Measurements from ENCODE around the gene TRIM8.

Gene TRIM8

GRCh38 chr10:102616066-102616770 lies 28.1 kb upstream of the TRIM8 start:
- H3K36me3 ChIP-seq (ENCODE audit: control insufficient read depth, insufficient read depth, low read length, severe bottlenecking), result peaks cover 33% of the 10 kb centered on the region
- H3K4me1 ChIP-seq (ENCODE audit: control insufficient read depth, insufficient read depth, low read length), result peaks cover 64% of the 10 kb centered on the region
- no peak overlapping the region for H3K4me3 ChIP-seq (ENCODE audit: low read length)
- no peak overlapping the region for H3K9ac ChIP-seq (ENCODE audit: low read length)
- no peaks in the 10 kb centered on the region for H3K9me3 ChIP-seq (ENCODE audit: control insufficient read depth, low read length)
- no peak for DNase-seq (ENCODE audit: low read depth)
- no peaks in the 10 kb centered on the region for H3K27me3 ChIP-seq (replicated peaks; ENCODE audit: control insufficient read depth, insufficient read depth, low read length)

GRCh38 chr10:102617041-102617440 lies 27.2 kb upstream of the TRIM8 start:
- Histone ChIP-seq H3K27me3 (replicated peaks; ENCODE audit: control insufficient read depth, insufficient read depth, low read length) (no peaks in the 10 kb centered on the region), H3K9me3 (ENCODE audit: control insufficient read depth, low read length) (no peaks in the 10 kb centered on the region), H3K4me1 (ENCODE audit: control insufficient read depth, insufficient read depth, low read length) (peaks cover 64% of the 10 kb centered on the region), H3K4me3 (ENCODE audit: low read length) (no peak overlapping the region), H3K9ac (ENCODE audit: low read length) (no peak overlapping the region), H3K36me3 (ENCODE audit: control insufficient read depth, insufficient read depth, low read length, severe bottlenecking) (peaks cover 33% of the 10 kb centered on the region)
- no peak for DNase-seq (ENCODE audit: low read depth)

GRCh38 chr10:102617816-102618215 lies 26.5 kb upstream of the TRIM8 start:
- Histone ChIP-seq H3K9ac (ENCODE audit: low read length) (no peak overlapping the region), H3K4me1 (ENCODE audit: control insufficient read depth, insufficient read depth, low read length) (peaks cover 59% of the 10 kb centered on the region), H3K9me3 (ENCODE audit: control insufficient read depth, low read length) (no peaks in the 10 kb centered on the region), H3K4me3 (ENCODE audit: low read length) (no peak overlapping the region), H3K27me3 (replicated peaks; ENCODE audit: control insufficient read depth, insufficient read depth, low read length) (no peaks in the 10 kb centered on the region), H3K36me3 (ENCODE audit: control insufficient read depth, insufficient read depth, low read length, severe bottlenecking) (peaks cover 33% of the 10 kb centered on the region)
- no peak for DNase-seq (ENCODE audit: low read depth)

- H3K4me1 ChIP-seq (ENCODE audit: control insufficient read depth, insufficient read depth, low read length), result peaks cover 53% of the 10 kb centered on the region
- no peaks in the 10 kb centered on the region for H3K27me3 ChIP-seq (replicated peaks; ENCODE audit: control insufficient read depth, insufficient read depth, low read length)
- peaks cover 33% of the 10 kb centered on the region for H3K36me3 ChIP-seq (ENCODE audit: control insufficient read depth, insufficient read depth, low read length, severe bottlenecking)
- H3K9ac ChIP-seq (ENCODE audit: low read length), result peak overlapping the region; percentile 15
- H3K4me3 ChIP-seq (ENCODE audit: low read length), result no peak overlapping the region
- no peaks in the 10 kb centered on the region for H3K9me3 ChIP-seq (ENCODE audit: control insufficient read depth, low read length)
- DNase-seq (ENCODE audit: low read depth), result no peak
These were observed 24.8 kb upstream of the TRIM8 start for GRCh38 chr10:102619281-102619981.

- DNase-seq (ENCODE audit: low read depth), result no peak
- Histone ChIP-seq H3K9me3 (ENCODE audit: control insufficient read depth, low read length) (no peaks in the 10 kb centered on the region), H3K9ac (ENCODE audit: low read length) (peak overlapping the region; percentile 30), H3K36me3 (ENCODE audit: control insufficient read depth, insufficient read depth, low read length, severe bottlenecking) (peaks cover 30% of the 10 kb centered on the region), H3K4me1 (ENCODE audit: control insufficient read depth, insufficient read depth, low read length) (peaks cover 61% of the 10 kb centered on the region), H3K27me3 (replicated peaks; ENCODE audit: control insufficient read depth, insufficient read depth, low read length) (no peaks in the 10 kb centered on the region), H3K4me3 (ENCODE audit: low read length) (no peak overlapping the region)
These were observed 24.1 kb upstream of the TRIM8 start for GRCh38 chr10:102620138-102620590.

GRCh38 chr10:102620591-102621442 lies 23.5 kb upstream of the TRIM8 start:
- H3K9me3 ChIP-seq (ENCODE audit: control insufficient read depth, low read length), result no peaks in the 10 kb centered on the region
- H3K4me3 ChIP-seq (ENCODE audit: low read length), result no peak overlapping the region
- peaks cover 27% of the 10 kb centered on the region for H3K36me3 ChIP-seq (ENCODE audit: control insufficient read depth, insufficient read depth, low read length, severe bottlenecking)
- H3K4me1 ChIP-seq (ENCODE audit: control insufficient read depth, insufficient read depth, low read length), result peaks cover 62% of the 10 kb centered on the region
- H3K27me3 ChIP-seq (replicated peaks; ENCODE audit: control insufficient read depth, insufficient read depth, low read length), result no peaks in the 10 kb centered on the region
- peak overlapping the region; percentile 30 for H3K9ac ChIP-seq (ENCODE audit: low read length)
- no peak for DNase-seq (ENCODE audit: low read depth)

- Histone ChIP-seq H3K4me3 (ENCODE audit: low read length) (no peak overlapping the region), H3K4me1 (ENCODE audit: control insufficient read depth, insufficient read depth, low read length) (peaks cover 60% of the 10 kb centered on the region), H3K9me3 (ENCODE audit: control insufficient read depth, low read length) (no peaks in the 10 kb centered on the region), H3K36me3 (ENCODE audit: control insufficient read depth, insufficient read depth, low read length, severe bottlenecking) (peaks cover 23% of the 10 kb centered on the region), H3K27me3 (replicated peaks; ENCODE audit: control insufficient read depth, insufficient read depth, low read length) (no peaks in the 10 kb centered on the region), H3K9ac (ENCODE audit: low read length) (peak overlapping the region; percentile 59)
- no peak for DNase-seq (ENCODE audit: low read depth)
These were observed 22.6 kb upstream of the TRIM8 start for GRCh38 chr10:102621443-102622325.

- no peak overlapping the region for H3K4me3 ChIP-seq (ENCODE audit: low read length)
- no peaks in the 10 kb centered on the region for H3K27me3 ChIP-seq (replicated peaks; ENCODE audit: control insufficient read depth, insufficient read depth, low read length)
- H3K4me1 ChIP-seq (ENCODE audit: control insufficient read depth, insufficient read depth, low read length), result peaks cover 83% of the 10 kb centered on the region
- no peaks in the 10 kb centered on the region for H3K9me3 ChIP-seq (ENCODE audit: control insufficient read depth, low read length)
- no peaks in the 10 kb centered on the region for H3K36me3 ChIP-seq (ENCODE audit: control insufficient read depth, insufficient read depth, low read length, severe bottlenecking)
- no peak overlapping the region for H3K9ac ChIP-seq (ENCODE audit: low read length)
- DNase-seq (ENCODE audit: low read depth), result no peak
These were observed 20.2 kb upstream of the TRIM8 start for GRCh38 chr10:102624094-102624493.

GRCh38 chr10:102624751-102625645 lies 19.3 kb upstream of the TRIM8 start:
- no peaks in the 10 kb centered on the region for H3K27me3 ChIP-seq (replicated peaks; ENCODE audit: control insufficient read depth, insufficient read depth, low read length)
- DNase-seq (ENCODE audit: low read depth), result peak; percentile 29
- H3K9me3 ChIP-seq (ENCODE audit: control insufficient read depth, low read length), result no peaks in the 10 kb centered on the region
- peaks cover 84% of the 10 kb centered on the region for H3K4me1 ChIP-seq (ENCODE audit: control insufficient read depth, insufficient read depth, low read length)
- H3K36me3 ChIP-seq (ENCODE audit: control insufficient read depth, insufficient read depth, low read length, severe bottlenecking), result no peaks in the 10 kb centered on the region
- H3K4me3 ChIP-seq (ENCODE audit: low read length), result no peak overlapping the region
- H3K9ac ChIP-seq (ENCODE audit: low read length), result no peak overlapping the region

All from adipocyte (in vitro differentiated cells).